CD4-positive, alpha-beta T cell treated with Interleukin-6 at 100 ng/mL for 8 hours (primary cell): ENCODE results near the gene DIP2B.
"Not testable (repeated sequence)": the region's sequence is repeated elsewhere in the genome, so short reads cannot be mapped to it uniquely, and the experiment has no call there.

ENCODE experiments used
- DNase-seq: peaks from one replicate; pipeline ENCODE4 v3.0.0-alpha.2; 2020; ENCODE audit warnings: mixed read lengths, low spot score

DIP2B gene

GRCh38 chr12:50732591-50732990 lies 227.8 kb downstream of the DIP2B start:
- DNase-seq: no peak

- DNase-seq: no peak
Observed at GRCh38 chr12:50733706-50734105, 228.9 kb downstream of the DIP2B start.

- peak; percentile 8 for DNase-seq
Observed at GRCh38 chr12:50734409-50735263, 229.9 kb downstream of the DIP2B start.

GRCh38 chr12:50739611-50740010 lies 234.8 kb downstream of the DIP2B start:
- no peak for DNase-seq

GRCh38 chr12:50740307-50740706 lies 235.5 kb downstream of the DIP2B start:
- DNase-seq: no peak

GRCh38 chr12:50742776-50743175 lies 238.0 kb downstream of the DIP2B start:
- DNase-seq: no peak

- no peak for DNase-seq
Observed at GRCh38 chr12:50745861-50746260, 241.1 kb downstream of the DIP2B start.

- DNase-seq: no peak
Observed at GRCh38 chr12:50746431-50746830, 241.6 kb downstream of the DIP2B start.

- DNase-seq: no peak
Observed at GRCh38 chr12:50747817-50748216, 243.0 kb downstream of the DIP2B start.

- no peak for DNase-seq
Observed at GRCh38 chr12:50749459-50749882, 244.7 kb downstream of the DIP2B start.

- DNase-seq: no peak
Observed at GRCh38 chr12:50750366-50750765, 245.6 kb downstream of the DIP2B start.

- no peak for DNase-seq
Observed at GRCh38 chr12:50751948-50752721, 247.3 kb downstream of the DIP2B start.

GRCh38 chr12:50753232-50753769 lies 248.5 kb downstream of the DIP2B start:
- DNase-seq: no peak

GRCh38 chr12:50763639-50764285 lies 259.0 kb downstream of the DIP2B start, which contains the start of gene ATF1:
TSS of gene ATF1 (plus strand) at chr12:50764101. CDS start at chr12:50780146, 16,045 bp downstream.
- DNase-seq: peak; percentile 89

- DNase-seq: peak; percentile 83
Observed at GRCh38 chr12:50764286-50765094, 259.7 kb downstream of the DIP2B start.

GRCh38 chr12:50765095-50765911 lies 260.5 kb downstream of the DIP2B start:
- DNase-seq: peak; percentile 52

- DNase-seq: no peak
Observed at GRCh38 chr12:50768391-50768790, 263.6 kb downstream of the DIP2B start.

GRCh38 chr12:50768813-50769212 lies 264.0 kb downstream of the DIP2B start:
- not testable (repeated sequence) for DNase-seq

- no peak for DNase-seq
Observed at GRCh38 chr12:50771409-50771808, 266.6 kb downstream of the DIP2B start.

- no peak for DNase-seq
Observed at GRCh38 chr12:50772470-50772869, 267.7 kb downstream of the DIP2B start.
